Neural cell (in vitro differentiated cells): ENCODE results near the gene PRKCZ.

Experiments used
- CTCF ChIP-seq: fragments of 450-650 bp; IDR thresholded peaks from 2 replicates; pipeline ENCODE4 v1.5.1; 2014; ENCODE audit warnings: antibody characterized with exemption, mild to moderate bottlenecking, moderate library complexity; ENCODE audit not compliant: poor library complexity, severe bottlenecking
- EZH2 ChIP-seq: fragments of 200-600, 300-800 bp; shearing (Covaris generic), sonication (generic); IDR thresholded peaks from 2 replicates; pipeline ENCODE4 v1.6.1; 2014; ENCODE audit warnings: antibody characterized with exemption, low read length, borderline replicate concordance, mild to moderate bottlenecking; ENCODE audit not compliant: insufficient read depth, poor library complexity, severe bottlenecking
- REST ChIP-seq: IDR thresholded peaks from 2 replicates; pipeline ENCODE4 v1.6.1; 2012; ENCODE audit warnings: borderline replicate concordance
- SMC3 ChIP-seq: fragments of 450-650 bp; conservative IDR thresholded peaks from 2 replicates; pipeline ENCODE4 v1.6.1; 2014; ENCODE audit warnings: antibody characterized with exemption, mild to moderate bottlenecking, moderate library complexity; ENCODE audit not compliant: poor library complexity
- TAF1 ChIP-seq: IDR thresholded peaks from 2 replicates; pipeline ENCODE4 v1.6.1; 2012; ENCODE audit warnings: low read depth

- TF ChIP-seq EZH2 (no peak), CTCF (no peak), SMC3 (no peak), REST (no peak), TAF1 (no peak)
Observed at GRCh38 chr1:2205191-2205952, 155.2 kb downstream of the PRKCZ start.
